H1 (cell line): Measurements from ENCODE around the gene PTBP3. TPM values are rescaled to one million over a fixed set of nuclear protein-coding genes. Genes with fewer than 3 reads are reported as not detected.

Source experiments
- CTCF ChIA-PET: fragments of 300-600 bp; sonication (Branson Sonifier 250); formaldehyde crosslinking; loops from one replicate; lab custom pipeline; 2021; ENCODE audit not compliant: partially characterized antibody; lab: Charles Lee
- POLR2A ChIA-PET: fragments of 300-600 bp; sonication (Branson Sonifier 250); formaldehyde crosslinking; loops from one replicate; lab custom pipeline; 2021; ENCODE audit warnings: inconsistent platforms; ENCODE audit not compliant: partially characterized antibody; lab: Charles Lee
- DNase-seq, 2 experiments: peaks; one replicate each; pipeline versions ENCODE4 v3.0.0 to v3.0.0-alpha.2; 2010 to 2022; ENCODE audit warnings: low spot score in 2 of 2, low read depth in 1 of 2, mixed read lengths in 1 of 2
- FAIRE-seq: peaks from 2 replicates; lab custom pipeline; 2011; peaks lifted over from hg19 to GRCh38; lab: Jason Lieb, UNC
- H2AFZ ChIP-seq: 2 replicates; pipeline ENCODE4 v1.8.1; 2012; ENCODE audit warnings: low read length, inconsistent platforms
- H2AK5ac ChIP-seq: 2 replicates; pipeline ENCODE4 v1.6.1; 2013; ENCODE audit warnings: low read depth, low read length
- H2BK120ac ChIP-seq: replicated peaks from 2 replicates; pipeline ENCODE3; 2013; ENCODE audit warnings: low read depth, low read length, inconsistent platforms
- H2BK12ac ChIP-seq: 2 replicates; pipeline ENCODE4 v1.6.1; 2013; ENCODE audit warnings: low read depth, low read length
- H2BK15ac ChIP-seq: 2 replicates; pipeline ENCODE4 v1.6.1; 2013; ENCODE audit warnings: low read length
- H2BK20ac ChIP-seq: 2 replicates; pipeline ENCODE4 v1.6.1; 2013; ENCODE audit warnings: low read length
- H2BK5ac ChIP-seq: 2 replicates; pipeline ENCODE4 v1.6.1; 2013; ENCODE audit warnings: low read depth, low read length
- H3K14ac ChIP-seq: 2 replicates; pipeline ENCODE4 v1.6.1; 2013; ENCODE audit warnings: inconsistent platforms; ENCODE audit not compliant: insufficient read length
- H3K18ac ChIP-seq: 2 replicates; pipeline ENCODE4 v1.6.1; 2013; ENCODE audit warnings: low read length; ENCODE audit errors: extremely low read depth
- H3K23ac ChIP-seq: 2 replicates; pipeline ENCODE4 v1.6.1; 2013; ENCODE audit warnings: inconsistent platforms; ENCODE audit not compliant: insufficient read length
- H3K23me2 ChIP-seq: 2 replicates; pipeline ENCODE4 v1.6.1; 2013; ENCODE audit warnings: low read depth, low read length
- H3K27ac ChIP-seq: 2 replicates; pipeline ENCODE4 v1.6.1; 2011; ENCODE audit warnings: low read depth, low read length, inconsistent platforms
- H3K27me3 ChIP-seq, 4 experiments: replicated peaks in 1 of 4; 1 replicate in 1 of 4; 2 replicates in 3 of 4; pipeline versions ENCODE4 v1.6.1 to v1.8.1; 2011 to 2013; ENCODE audit warnings: low read length in 3 of 4, mild to moderate bottlenecking in 3 of 4, inconsistent platforms in 2 of 4, mixed read lengths in 2 of 4, moderate library complexity in 1 of 4; ENCODE audit not compliant: control insufficient read depth in 3 of 4, insufficient read depth in 3 of 4; ENCODE audit errors: extremely low read depth in 1 of 4
- H3K36me3 ChIP-seq, 4 experiments: 2 replicates each; pipeline versions ENCODE4 v1.6.1 to v1.8.1; 2011 to 2013; ENCODE audit warnings: mild to moderate bottlenecking in 4 of 4, low read length in 3 of 4, moderate library complexity in 2 of 4, control low read depth in 1 of 4, inconsistent platforms in 1 of 4; ENCODE audit not compliant: insufficient read depth in 4 of 4, control insufficient read depth in 2 of 4
- H3K4ac ChIP-seq: replicated peaks from 2 replicates; pipeline ENCODE3; 2013; ENCODE audit warnings: low read length, low read depth, mixed read lengths, inconsistent platforms; ENCODE audit not compliant: insufficient read length
- H3K4me1 ChIP-seq, 4 experiments: replicated peaks in 1 of 4; 1 replicate in 1 of 4; 2 replicates in 3 of 4; pipeline versions ENCODE4 v1.6.1 to v1.8.1; 2011 to 2013; ENCODE audit warnings: low read length in 3 of 4, inconsistent platforms in 2 of 4, mixed read lengths in 1 of 4; ENCODE audit not compliant: insufficient read depth in 4 of 4, control insufficient read depth in 3 of 4
- H3K4me2 ChIP-seq, 2 experiments: 2 replicates each; pipeline versions ENCODE4 v1.6.1 to v1.8.1; 2011 to 2013; ENCODE audit warnings: low read depth in 2 of 2, low read length in 2 of 2, control low read depth in 1 of 2, inconsistent platforms in 1 of 2, mild to moderate bottlenecking in 1 of 2; ENCODE audit not compliant: insufficient read depth in 1 of 2
- H3K4me3 ChIP-seq, 4 experiments: fragments of 200-600, 300-600 bp in 1 of 4; sonication (generic), shearing (Covaris generic), sonication (Bioruptor Twin) in 1 of 4; 2 replicates each; pipeline versions ENCODE4 v1.5.1 to v1.8.1; 2011 to 2016; ENCODE audit warnings: low read length in 4 of 4, low read depth in 3 of 4, control low read depth in 2 of 4, inconsistent platforms in 2 of 4, mild to moderate bottlenecking in 2 of 4, mixed read lengths in 1 of 4, moderate library complexity in 1 of 4; ENCODE audit not compliant: insufficient read depth in 2 of 4; ENCODE audit errors: extremely low read depth in 1 of 4
- H3K56ac ChIP-seq: replicated peaks from 2 replicates; pipeline ENCODE3; 2013; ENCODE audit warnings: low read depth, mild to moderate bottlenecking, mixed read lengths, low read length, inconsistent platforms; ENCODE audit not compliant: insufficient read length
- H3K79me1 ChIP-seq: 2 replicates; pipeline ENCODE4 v1.6.1; 2013; ENCODE audit warnings: low read depth, low read length, control low read depth
- H3K79me2 ChIP-seq, 2 experiments: 2 replicates each; pipeline versions ENCODE4 v1.6.1 to v1.8.1; 2012 to 2013; ENCODE audit warnings: low read length in 2 of 2, mild to moderate bottlenecking in 2 of 2, inconsistent platforms in 1 of 2; ENCODE audit not compliant: insufficient read depth in 2 of 2, control insufficient read depth in 1 of 2
- H3K9ac ChIP-seq, 4 experiments: replicated peaks in 1 of 4; 1 replicate in 1 of 4; 2 replicates in 3 of 4; pipeline versions ENCODE4 v1.6.1 to v1.8.1; 2011 to 2013; ENCODE audit warnings: low read depth in 3 of 4, low read length in 3 of 4, control low read depth in 2 of 4, mild to moderate bottlenecking in 2 of 4, moderate library complexity in 2 of 4, inconsistent platforms in 1 of 4; ENCODE audit errors: extremely low read depth in 1 of 4
- H3K9me3 ChIP-seq, 2 experiments: 2 replicates each; pipeline versions ENCODE4 v1.6.1 to v1.8.1; 2012 to 2013; ENCODE audit warnings: mild to moderate bottlenecking in 2 of 2, moderate library complexity in 2 of 2, control low read depth in 1 of 2, inconsistent platforms in 1 of 2, low read depth in 1 of 2, low read length in 1 of 2, mixed read lengths in 1 of 2; ENCODE audit not compliant: insufficient read depth in 2 of 2
- H4K20me1 ChIP-seq, 2 experiments: replicated peaks in 1 of 2; 2 replicates each; pipeline versions ENCODE3 to v1.8.1; 2011 to 2013; ENCODE audit warnings: inconsistent platforms in 2 of 2, low read length in 2 of 2, mild to moderate bottlenecking in 1 of 2; ENCODE audit not compliant: insufficient read depth in 2 of 2, control insufficient read depth in 1 of 2
- H4K5ac ChIP-seq: 2 replicates; pipeline ENCODE4 v1.6.1; 2013; ENCODE audit warnings: low read length, low read depth, mixed read lengths, inconsistent platforms; ENCODE audit not compliant: insufficient read length
- H4K8ac ChIP-seq: 2 replicates; pipeline ENCODE4 v1.8.0; 2013; ENCODE audit warnings: mild to moderate bottlenecking, moderate library complexity, low read length, inconsistent platforms; ENCODE audit not compliant: insufficient read depth; ENCODE audit errors: extremely low read depth
- H4K91ac ChIP-seq: replicated peaks from 2 replicates; pipeline ENCODE3; 2013; ENCODE audit warnings: low read length, mixed read lengths, inconsistent platforms; ENCODE audit not compliant: insufficient read length
- CTCF ChIP-seq, 3 experiments: IDR thresholded peaks; 1 replicate in 2 of 3; 2 replicates in 1 of 3; pipeline versions ENCODE4 v1.5.1 to v1.6.1; 2011; ENCODE audit warnings: low read length in 3 of 3, mild to moderate bottlenecking in 3 of 3, inconsistent platforms in 2 of 3, low read depth in 1 of 3, moderate library complexity in 1 of 3; ENCODE audit not compliant: insufficient read depth in 1 of 3; ENCODE audit errors: control extremely low read depth in 1 of 3
- GTF2F1 ChIP-seq: IDR thresholded peaks from 2 replicates; pipeline ENCODE4 v1.6.1; 2012; ENCODE audit warnings: low read depth, low read length, improper control_type of control experiment, borderline replicate concordance
- KDM5A ChIP-seq: fragments of 200-600 bp; IDR thresholded peaks from 2 replicates; pipeline ENCODE4 v1.7.1; 2012; ENCODE audit warnings: mild to moderate bottlenecking, low read length, inconsistent platforms, mixed read lengths
- NANOG ChIP-seq: IDR thresholded peaks from 2 replicates; pipeline ENCODE4 v1.6.1; 2011; ENCODE audit warnings: low read length, low read depth, mild to moderate bottlenecking, inconsistent platforms; ENCODE audit not compliant: insufficient read depth, poor library complexity, severe bottlenecking
- TAF7 ChIP-seq: optimal IDR thresholded peaks from 2 replicates; pipeline ENCODE3; 2011; ENCODE audit warnings: low read depth, mild to moderate bottlenecking, inconsistent platforms, low read length, moderate library complexity, borderline replicate concordance
- YY1 ChIP-seq: IDR thresholded peaks from 2 replicates; pipeline ENCODE4 v1.6.1; 2011; ENCODE audit warnings: low read depth, mild to moderate bottlenecking, low read length
- WGBS, 2 experiments: shearing (Covaris generic) in 1 of 2; methylation state at CpG; one replicate each; pipeline versions ENCODE4 v1.1.6 to v1.1.7; 2013 to 2015; ENCODE audit warnings: low lambda C conversion rate in 2 of 2, mixed read lengths in 2 of 2, inconsistent platforms in 1 of 2, low coverage in 1 of 2, missing lambda C conversion rate in 1 of 2; ENCODE audit not compliant: insufficient replicate concordance in 2 of 2, insufficient coverage in 1 of 2, insufficient read length in 1 of 2; ENCODE audit errors: extremely low coverage in 1 of 2, missing lambda C conversion rate in 1 of 2; 5-methylcytosine and 5-hydroxymethylcytosine counted together
- polyA plus RNA-seq, 7 experiments: library from polyadenylated mRNA; depleted of rRNA in 3 of 7; stranded (reverse) in 5 of 7; unstranded in 2 of 7; fragments of >200 nt in 5 of 7; fragments of 200-250 nt in 2 of 7; gene quantifications; 1 replicate in 5 of 7; 2 replicates in 1 of 7; 4 replicates in 1 of 7; pipeline versions ENCODE4 v1.2.1 to v1.2.3, GENCODE V29; 2011 to 2013; ENCODE audit warnings: missing spikeins in 2 of 7, mixed read lengths in 2 of 7
- total RNA-seq: library from RNA; stranded (reverse); fragmentation: NEBNext Ultra II Directional; extraction: Animal tissue kit (Norgen Biotek cat#: 25700); gene quantifications from 2 replicates; pipeline ENCODE4 v1.2.1, GENCODE V29; 2021

Gene PTBP3
- total and polyA plus RNA-seq, 2 of the 8 experiments (the other 6 are each of a cell fraction or from before 2014, with no cell fraction given), result 51.0 to 124 TPM

- peak overlapping the region; percentile 93 for H4K91ac ChIP-seq
- no peak overlapping the region for H3K9ac ChIP-seq
- no peak overlapping the region for H3K27ac ChIP-seq
- ChIA-PET CTCF (interaction anchor here (0.7 to 5.1 kb wide), 2 partner anchors 13 kb away, joined by 3 to 33 read pairs; no protein-coding TSS in a partner anchor), POLR2A (interaction anchor here (0.7 kb wide), 1 partner anchor 162 kb away, joined by 3 read pairs; no protein-coding TSS in a partner anchor)
- peaks cover 5 to 11% (median 8%) of the 10 kb centered on the region in 4 experiments; a peak in 6 of 7 replicates for H3K4me1 ChIP-seq
- H3K4ac ChIP-seq, result peak overlapping the region; percentile 91
- H4K20me1 ChIP-seq, result no peaks in the 10 kb centered on the region
- H3K9me3 ChIP-seq, result no peaks in the 10 kb centered on the region
- H4K8ac ChIP-seq, result no peak overlapping the region
- 70% methylated on average over 19 of the region's 19 CpGs; no CpG with 5 or more reads in 1 of the 2 experiments for WGBS, 2 experiments
- no peak overlapping the region for H3K23ac ChIP-seq
- H2AFZ ChIP-seq, result peak overlapping the region; percentile 65
- H3K36me3 ChIP-seq, result no peaks in the 10 kb centered on the region
- H3K14ac ChIP-seq, result no peak overlapping the region
- peak overlapping the region; percentile 89 for H2BK120ac ChIP-seq
- peak overlapping the region in 3 of 4 experiments; percentile 15 to 25 (median 17); a peak in 2 of 8 replicates for H3K4me3 ChIP-seq
- peak overlapping the region; percentile 65; the same call in 1 of the 2 replicates for H2BK12ac ChIP-seq
- no peaks in the 10 kb centered on the region for H3K79me1 ChIP-seq
- no peaks in the 10 kb centered on the region; a peak in 1 of 7 replicates for H3K27me3 ChIP-seq
- no peak overlapping the region for H4K5ac ChIP-seq
- no peak overlapping the region for H3K56ac ChIP-seq
- TF ChIP-seq GTF2F1 (no peak), TAF7 (no peak), KDM5A (no peak), NANOG (no peak), CTCF (IDR thresholded peaks at IDR 0.05; ENCODE audit: control extremely low read depth in 1 of 3, insufficient read depth in 1 of 3, low read depth in 1 of 3, low read length in 3 of 3) (no peak), YY1 (peak; percentile 49; the same call in 1 of the 2 replicates)
- no peaks in the 10 kb centered on the region for H3K79me2 ChIP-seq
- peak overlapping the region; percentile 38 for H3K18ac ChIP-seq
- FAIRE-seq (no peak), DNase-seq (peak in 1 of 2 experiments; percentile 51)
- peak overlapping the region; percentile 71 for H2AK5ac ChIP-seq
- peak overlapping the region; percentile 66; the same call in 1 of the 2 replicates for H2BK20ac ChIP-seq
- no peaks in the 10 kb centered on the region for H3K23me2 ChIP-seq
- peak overlapping the region; percentile 89; the same call in 1 of the 2 replicates for H2BK5ac ChIP-seq
- H3K4me2 ChIP-seq, result peak overlapping the region in 1 of 2 experiments; percentile 81; a peak in 3 of 4 replicates
- H2BK15ac ChIP-seq, result peak overlapping the region; percentile 18; the same call in 1 of the 2 replicates
Measured at GRCh38 chr9:112348257-112349007, 15.0 kb upstream of the PTBP3 start.
